SHP77 treated with DMSO at 0.1 percent for 48 hours (cell line): Measurements from ENCODE around the gene SNAPC4.

Experiments used
- DNase-seq: peaks from one replicate; lab custom pipeline; 2025; lab: John Stamatoyannopoulos, UW

SNAPC4 gene

DNA sequence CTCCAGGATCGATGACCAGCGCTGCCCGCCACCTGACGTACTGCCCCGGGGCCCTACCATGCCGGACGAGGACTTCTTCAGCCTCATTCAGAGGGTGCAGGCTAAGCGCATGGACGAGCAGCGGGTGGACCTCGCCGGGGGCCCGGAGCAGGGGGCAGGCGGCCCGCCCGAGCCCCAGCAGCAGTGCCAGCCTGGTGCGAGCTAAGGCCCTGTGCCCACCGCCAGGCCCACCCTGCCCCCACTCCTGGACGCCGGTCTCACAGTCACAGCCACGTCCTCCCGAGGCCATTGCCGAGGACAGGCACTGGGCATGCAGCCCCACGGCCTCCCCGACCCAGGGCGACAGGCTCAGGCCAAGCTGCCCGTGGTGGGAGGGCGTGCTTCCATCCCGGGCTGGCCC lies 42.0 kb downstream of the SNAPC4 start:
- no peak for DNase-seq

DNA sequence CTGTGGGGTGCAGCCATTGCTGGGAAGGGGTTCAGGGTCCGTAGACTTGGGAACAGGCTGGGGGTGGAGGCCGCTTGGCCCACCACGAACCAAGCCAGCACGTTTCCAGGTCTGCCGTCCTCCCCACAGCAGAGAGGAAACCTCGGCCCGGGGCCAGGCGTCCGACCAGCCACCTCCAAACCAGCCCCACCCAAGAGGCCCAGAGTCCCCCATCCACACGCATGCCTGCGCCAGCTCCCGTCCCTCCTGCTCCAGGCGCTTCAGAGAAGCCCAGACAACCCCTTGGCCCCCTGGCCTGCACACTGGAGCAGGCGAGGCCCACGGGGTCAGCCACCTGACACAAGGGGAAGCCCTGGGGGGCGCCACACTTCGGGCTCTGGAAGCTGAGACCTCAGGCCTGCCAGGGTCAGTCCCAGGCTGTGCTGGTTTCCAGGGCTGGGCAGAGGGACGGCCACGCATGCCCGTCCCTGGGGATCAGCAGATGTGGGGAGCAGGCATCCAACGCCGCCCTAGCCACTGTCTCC lies 42.7 kb downstream of the SNAPC4 start:
- DNase-seq = no peak

DNA sequence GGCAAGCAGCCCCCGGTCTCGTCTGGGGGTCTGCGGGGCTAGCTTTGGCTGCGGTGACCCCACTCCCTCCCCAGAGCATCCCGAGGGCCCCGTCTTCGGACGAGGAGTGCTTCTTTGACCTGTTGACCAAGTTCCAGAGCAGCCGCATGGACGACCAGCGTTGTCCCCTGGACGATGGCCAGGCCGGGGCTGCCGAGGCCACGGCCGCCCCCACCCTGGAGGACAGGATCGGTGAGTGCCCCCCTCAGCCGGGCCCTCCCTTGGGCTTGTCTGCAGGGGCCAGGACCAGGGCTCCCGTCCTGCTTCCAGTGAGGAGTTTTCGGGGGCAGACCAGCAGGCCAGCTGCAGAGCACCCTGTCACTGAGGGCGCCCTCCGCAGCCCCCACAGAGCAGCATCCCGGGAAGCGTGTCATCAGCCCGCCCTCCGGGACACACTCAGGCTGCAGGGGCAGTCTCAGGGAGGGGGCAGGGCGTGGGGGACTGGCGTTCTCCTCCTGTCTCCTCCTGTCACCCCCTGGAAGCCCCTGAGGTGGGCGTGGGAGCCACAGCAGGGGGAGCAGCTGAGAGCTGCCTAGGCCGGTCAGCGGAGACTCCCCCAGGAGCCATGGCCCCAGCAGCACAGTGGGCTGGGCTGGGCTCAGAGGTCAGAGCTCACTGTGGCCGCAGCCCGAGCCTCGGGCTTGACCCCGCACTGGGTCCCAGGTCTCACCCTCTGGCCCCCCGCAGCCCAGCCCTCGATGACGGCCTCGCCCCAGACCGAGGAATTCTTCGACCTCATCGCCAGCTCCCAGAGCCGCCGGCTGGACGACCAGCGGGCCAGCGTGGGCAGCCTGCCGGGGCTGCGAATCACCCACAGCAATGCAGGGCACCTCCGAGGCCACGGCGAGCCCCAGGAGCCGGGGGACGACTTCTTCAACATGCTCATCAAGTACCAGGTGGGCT lies 44.1 kb downstream of the SNAPC4 start:
- no peak for DNase-seq

DNA sequence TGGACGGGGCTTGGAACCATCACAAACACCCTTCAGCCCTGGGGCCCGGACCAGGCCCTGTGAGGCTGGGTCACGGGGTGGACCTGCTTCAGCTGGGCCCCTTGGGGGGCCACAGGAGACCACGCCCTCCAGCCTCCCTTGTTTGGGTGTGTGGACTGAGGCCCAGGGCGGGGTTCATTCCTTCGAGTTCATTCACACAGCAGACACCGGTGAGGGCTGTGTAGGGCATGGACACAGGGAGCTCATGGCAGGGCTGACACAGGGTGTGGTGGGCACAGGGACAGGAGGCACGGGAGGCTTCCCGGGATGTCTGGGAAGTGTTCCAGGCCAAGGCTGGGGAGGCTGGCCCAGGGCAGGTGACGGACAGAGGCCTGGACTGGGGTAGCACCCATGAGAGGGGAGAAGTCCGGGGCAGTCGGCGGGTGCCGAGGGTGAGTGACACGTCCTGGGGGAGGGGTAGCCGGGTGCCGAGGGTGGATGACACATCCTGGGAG lies 45.3 kb downstream of the SNAPC4 start:
- no peak for DNase-seq

DNA sequence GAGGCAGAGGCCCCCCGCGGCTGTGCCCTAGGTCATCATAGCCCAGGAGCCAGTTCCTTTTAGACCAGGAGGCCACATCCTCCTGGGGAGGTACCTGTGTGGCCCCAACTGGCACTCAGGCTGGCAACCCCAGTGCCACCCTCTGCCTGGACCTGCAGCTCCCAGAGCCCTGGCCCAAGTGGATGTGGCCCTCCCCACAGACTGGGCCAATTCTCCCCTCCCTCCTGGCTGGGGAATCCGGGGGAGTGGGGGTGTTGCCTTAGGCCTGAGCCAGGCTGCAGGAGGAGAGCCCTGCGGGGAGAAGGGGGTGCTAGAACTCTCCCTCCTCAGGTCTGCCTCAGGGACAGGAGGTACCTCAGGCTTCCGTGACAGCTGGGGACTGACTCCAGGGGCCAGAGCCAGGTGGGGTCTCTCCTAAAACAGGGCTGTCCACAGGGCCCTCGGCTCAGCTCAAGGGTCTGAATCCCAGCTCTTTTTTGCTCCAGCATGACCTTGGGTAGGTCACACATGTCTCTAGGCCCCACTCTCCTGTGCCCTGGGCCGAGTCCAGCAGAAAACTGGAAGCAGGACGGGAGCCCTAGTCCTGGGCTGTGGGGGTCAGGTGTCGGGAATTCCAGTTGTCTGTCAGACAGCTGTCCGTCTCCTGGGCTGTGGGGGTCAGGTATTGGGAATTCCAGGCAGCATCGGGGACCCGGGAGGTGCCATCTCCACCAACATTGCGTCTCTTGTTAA lies 46.0 kb downstream of the SNAPC4 start:
- DNase-seq = no peak

DNA sequence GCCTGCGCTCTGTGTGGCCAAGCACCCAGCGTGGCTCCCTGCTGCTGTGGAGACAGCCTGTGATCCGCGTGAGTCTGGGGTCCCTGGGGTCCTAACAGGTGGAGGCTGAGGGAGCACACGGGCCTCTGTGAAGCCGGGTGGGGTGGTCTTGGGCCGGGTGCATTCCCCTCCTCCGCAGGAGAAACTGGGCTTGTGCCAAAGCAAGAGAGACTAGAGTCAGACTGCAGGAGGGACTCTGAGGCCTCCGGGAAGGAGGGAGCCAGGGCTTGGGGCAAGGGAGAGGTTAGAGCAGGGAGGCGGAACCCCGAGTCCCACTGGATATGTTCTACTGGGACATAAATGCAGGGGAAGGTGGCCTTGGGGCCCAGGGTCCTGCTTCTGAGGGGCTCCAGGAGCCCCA lies 46.9 kb downstream of the SNAPC4 start:
- no peak for DNase-seq

DNA sequence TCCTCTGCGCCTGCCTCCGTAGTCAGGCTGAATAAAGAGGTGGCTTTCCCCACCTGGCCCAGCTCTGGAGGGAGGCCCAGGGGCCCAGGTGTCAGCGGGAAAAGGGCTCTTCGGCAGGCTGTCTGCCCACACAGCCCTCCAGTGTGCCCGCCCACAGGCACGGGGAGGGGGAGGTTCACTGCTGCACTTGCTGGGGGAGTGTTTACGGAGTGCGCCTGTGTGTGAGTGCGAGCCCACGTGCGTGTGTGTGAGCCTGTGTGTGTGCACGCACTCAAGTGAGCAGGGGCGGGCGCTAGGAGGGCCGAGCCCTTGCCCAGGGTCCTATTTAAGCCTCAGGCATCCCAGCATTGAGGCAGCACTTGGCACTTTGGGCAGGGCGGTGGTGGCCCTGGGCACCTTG lies 47.3 kb downstream of the SNAPC4 start:
- DNase-seq = no peak

DNA sequence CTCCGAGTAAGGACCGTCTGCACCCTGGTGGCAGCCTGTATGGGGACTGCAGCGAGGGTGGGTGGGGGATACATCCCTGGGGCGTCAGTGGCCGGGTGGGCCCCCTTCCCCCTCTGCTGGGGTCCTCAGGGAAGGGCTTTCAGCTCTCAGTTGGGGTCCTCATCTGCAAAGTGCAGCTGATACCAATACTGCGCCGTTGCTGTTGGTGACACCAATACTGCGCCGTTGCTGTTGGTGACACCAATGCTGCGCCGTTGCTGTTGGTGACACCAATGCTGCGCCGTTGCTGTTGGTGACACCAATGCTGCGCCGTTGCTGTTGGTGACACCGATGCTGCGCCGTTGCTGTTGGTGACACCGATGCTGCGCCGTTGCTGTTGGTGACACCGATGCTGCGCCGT lies 48.1 kb downstream of the SNAPC4 start:
- DNase-seq = peak; percentile 17

DNA sequence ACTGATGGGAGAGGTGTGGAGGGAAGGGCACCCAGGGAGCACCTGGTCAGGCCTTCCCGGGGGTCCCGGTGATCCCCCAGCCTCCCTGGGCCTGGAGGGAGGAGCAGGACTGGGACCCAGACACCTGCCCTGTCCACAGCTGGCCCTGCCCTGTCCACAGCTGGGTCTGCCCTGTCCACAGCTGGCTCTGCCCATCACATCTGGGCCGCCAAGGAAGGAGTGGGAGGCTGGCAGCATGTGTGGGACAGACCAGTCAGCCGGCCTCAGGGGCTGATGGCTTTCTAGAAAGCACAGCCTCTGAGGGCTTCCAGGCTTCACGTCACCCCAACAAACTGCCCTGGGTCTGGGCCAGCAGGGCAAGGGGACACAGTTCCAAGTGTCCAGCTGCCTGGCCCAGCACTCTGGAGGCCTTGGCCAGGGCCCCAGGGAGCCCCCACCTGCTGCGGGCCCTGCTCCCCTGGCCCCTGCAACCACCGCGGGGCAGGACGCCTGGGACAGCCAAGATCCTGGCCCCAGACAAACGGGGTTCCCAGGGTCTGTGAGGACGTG lies 48.6 kb downstream of the SNAPC4 start:
- DNase-seq = no peak
